Astrocyte (in vitro differentiated cells and primary cell): Measurements from ENCODE around the gene SLC16A2. TPM values are rescaled to one million over a fixed set of nuclear protein-coding genes. Genes with fewer than 3 reads are reported as not detected.

Experiments used
- DNase-seq: peaks from one replicate; pipeline ENCODE4 v3.0.0-alpha.2; 2010; ENCODE audit warnings: low read depth
- FAIRE-seq: peaks from 2 replicates; lab custom pipeline; 2011; peaks lifted over from hg19 to GRCh38; lab: Jason Lieb, UNC
- H2AFZ ChIP-seq: 2 replicates; pipeline ENCODE4 v1.6.0; 2012; ENCODE audit warnings: low read depth, low read length, inconsistent platforms
- H3K27ac ChIP-seq: 2 replicates; pipeline ENCODE4 v1.5.1; 2011; ENCODE audit warnings: low read depth, low read length, inconsistent platforms
- H3K27me3 ChIP-seq: 2 replicates; pipeline ENCODE4 v1.6.0; 2011; ENCODE audit warnings: low read length, inconsistent platforms; ENCODE audit not compliant: insufficient read depth
- H3K36me3 ChIP-seq: 2 replicates; pipeline ENCODE4 v1.5.1; 2011; ENCODE audit warnings: low read length, inconsistent platforms; ENCODE audit not compliant: insufficient read depth
- H3K4me1 ChIP-seq: 2 replicates; pipeline ENCODE4 v1.5.1; 2011; ENCODE audit warnings: low read length, inconsistent platforms; ENCODE audit not compliant: insufficient read depth
- H3K4me2 ChIP-seq: 2 replicates; pipeline ENCODE4 v1.6.0; 2012; ENCODE audit warnings: low read length, inconsistent platforms
- H3K4me3 ChIP-seq: 2 replicates; pipeline ENCODE4 v1.5.1; 2011; ENCODE audit warnings: low read depth, mild to moderate bottlenecking, low read length, inconsistent platforms; ENCODE audit not compliant: insufficient read depth
- H3K79me2 ChIP-seq: 2 replicates; pipeline ENCODE4 v1.6.0; 2012; ENCODE audit warnings: mild to moderate bottlenecking, low read length, inconsistent platforms; ENCODE audit not compliant: insufficient read depth
- H3K9ac ChIP-seq: 2 replicates; pipeline ENCODE4 v1.6.0; 2012; ENCODE audit warnings: mild to moderate bottlenecking, low read length, inconsistent platforms
- H3K9me3 ChIP-seq: 2 replicates; pipeline ENCODE4 v1.5.1; 2012; ENCODE audit warnings: low read depth, mild to moderate bottlenecking, low read length, inconsistent platforms; ENCODE audit not compliant: insufficient read depth
- H4K20me1 ChIP-seq: 2 replicates; pipeline ENCODE4 v1.6.0; 2012; ENCODE audit warnings: low read length, inconsistent platforms; ENCODE audit not compliant: insufficient read depth
- H3K27ac Mint-ChIP-seq: one replicate; pipeline ENCODE4 v1.8.0; 2021; ENCODE audit warnings: mild to moderate bottlenecking, mixed read lengths; ENCODE audit not compliant: unreplicated experiment
- H3K27me3 Mint-ChIP-seq: one replicate; pipeline ENCODE4 v1.8.0; 2021; ENCODE audit warnings: low read depth, mixed read lengths; ENCODE audit not compliant: unreplicated experiment
- H3K36me3 Mint-ChIP-seq: one replicate; pipeline ENCODE4 v1.8.0; 2021; ENCODE audit warnings: low read depth, mixed read lengths; ENCODE audit not compliant: unreplicated experiment
- H3K4me1 Mint-ChIP-seq: one replicate; pipeline ENCODE4 v1.8.0; 2021; ENCODE audit warnings: low read depth, mixed read lengths; ENCODE audit not compliant: unreplicated experiment
- H3K4me3 Mint-ChIP-seq: one replicate; pipeline ENCODE4 v1.8.0; 2021; ENCODE audit warnings: mild to moderate bottlenecking, moderate library complexity, mixed read lengths; ENCODE audit not compliant: unreplicated experiment
- H3K9me3 Mint-ChIP-seq: one replicate; pipeline ENCODE4 v1.8.0; 2021; ENCODE audit warnings: mild to moderate bottlenecking, mixed read lengths; ENCODE audit not compliant: unreplicated experiment
- CTCF ChIP-seq: IDR thresholded peaks from 2 replicates; pipeline ENCODE4 v1.5.1; 2011; ENCODE audit warnings: low read depth, mild to moderate bottlenecking, inconsistent platforms, low read length, moderate library complexity; ENCODE audit not compliant: insufficient read depth
- EZH2 ChIP-seq: IDR thresholded peaks from 2 replicates; pipeline ENCODE4 v1.6.1; 2012; ENCODE audit warnings: mild to moderate bottlenecking, low read length, inconsistent platforms; ENCODE audit not compliant: insufficient read depth
- total RNA-seq: library from RNA; stranded (reverse); gene quantifications from 2 replicates; pipeline ENCODE4 v1.2.1, GENCODE V29; 2021

Gene SLC16A2
- total RNA-seq, 1 donor from 2014 or later: 21.1 TPM

- no peak overlapping the region for H3K27ac ChIP-seq
- H3K36me3 ChIP-seq: no peaks in the 10 kb centered on the region
- TF ChIP-seq EZH2 (no peak), CTCF (no peak)
- H3K4me3 Mint-ChIP-seq: no peak overlapping the region
- peaks cover 2% of the 10 kb centered on the region for H3K36me3 Mint-ChIP-seq
- no peaks in the 10 kb centered on the region for H3K9me3 Mint-ChIP-seq
- H2AFZ ChIP-seq: no peak overlapping the region
- H3K27ac Mint-ChIP-seq: no peak overlapping the region
- no peaks in the 10 kb centered on the region for H3K9me3 ChIP-seq
- DNase-seq: no peak
- no peaks in the 10 kb centered on the region for H3K4me1 Mint-ChIP-seq
- H3K4me2 ChIP-seq: no peak overlapping the region
- no peak for FAIRE-seq
- no peaks in the 10 kb centered on the region for H3K27me3 Mint-ChIP-seq
- H3K27me3 ChIP-seq: no peaks in the 10 kb centered on the region
- no peaks in the 10 kb centered on the region for H4K20me1 ChIP-seq
- H3K9ac ChIP-seq: no peak overlapping the region
- H3K4me3 ChIP-seq: no peak overlapping the region
- H3K79me2 ChIP-seq: no peaks in the 10 kb centered on the region
- H3K4me1 ChIP-seq: no peaks in the 10 kb centered on the region
Observed at GRCh38 chrX:74527350-74527749, 106.1 kb downstream of the SLC16A2 start.

GRCh38 chrX:74529311-74529710 lies 108.0 kb downstream of the SLC16A2 start:
- Histone ChIP-seq H3K9ac (no peak overlapping the region), H3K27me3 (no peaks in the 10 kb centered on the region), H3K4me1 (peaks cover 2% of the 10 kb centered on the region), H3K9me3 (no peaks in the 10 kb centered on the region), H4K20me1 (no peaks in the 10 kb centered on the region), H2AFZ (no peak overlapping the region), H3K79me2 (no peaks in the 10 kb centered on the region), H3K4me3 (no peak overlapping the region), H3K36me3 (no peaks in the 10 kb centered on the region), H3K4me2 (no peak overlapping the region), H3K27ac (no peak overlapping the region)
- Mint-ChIP-seq H3K27me3 (no peaks in the 10 kb centered on the region), H3K4me3 (no peak overlapping the region), H3K36me3 (peaks cover 2% of the 10 kb centered on the region), H3K27ac (no peak overlapping the region), H3K4me1 (peaks cover 2% of the 10 kb centered on the region), H3K9me3 (no peaks in the 10 kb centered on the region)
- FAIRE-seq: no peak
- TF ChIP-seq EZH2 (no peak), CTCF (no peak)
- DNase-seq: no peak

- Mint-ChIP-seq H3K36me3 (peaks cover 2% of the 10 kb centered on the region), H3K4me1 (peaks cover 9% of the 10 kb centered on the region)
- no peak for TF ChIP-seq EZH2
- TF ChIP-seq CTCF: no peak
Observed at GRCh38 chrX:74531081-74531480, 109.8 kb downstream of the SLC16A2 start.

More at GRCh38 chrX:74531081-74531480, 109.8 kb downstream of the SLC16A2 start:
- H3K9ac ChIP-seq: no peak overlapping the region
- FAIRE-seq (no peak), DNase-seq (no peak)
- H4K20me1 ChIP-seq: no peaks in the 10 kb centered on the region
- H3K4me1 ChIP-seq: peaks cover 10% of the 10 kb centered on the region
- no peak overlapping the region for H3K27ac Mint-ChIP-seq
- H3K4me2 ChIP-seq: no peak overlapping the region
- no peaks in the 10 kb centered on the region for H3K27me3 ChIP-seq
- no peak overlapping the region for H3K4me3 Mint-ChIP-seq
- no peaks in the 10 kb centered on the region for H3K27me3 Mint-ChIP-seq
- no peaks in the 10 kb centered on the region for H3K9me3 Mint-ChIP-seq
- no peaks in the 10 kb centered on the region for H3K79me2 ChIP-seq
- H2AFZ ChIP-seq: no peak overlapping the region
- no peaks in the 10 kb centered on the region for H3K9me3 ChIP-seq
- no peak overlapping the region for H3K27ac ChIP-seq
- H3K4me3 ChIP-seq: no peak overlapping the region
- no peaks in the 10 kb centered on the region for H3K36me3 ChIP-seq
